Measurements from ENCODE around the gene STK16.
"Not testable (repeated sequence)": the region's sequence is repeated elsewhere in the genome, so short reads cannot be mapped to it uniquely, and the experiment has no call there.

Gene STK16

DNA sequence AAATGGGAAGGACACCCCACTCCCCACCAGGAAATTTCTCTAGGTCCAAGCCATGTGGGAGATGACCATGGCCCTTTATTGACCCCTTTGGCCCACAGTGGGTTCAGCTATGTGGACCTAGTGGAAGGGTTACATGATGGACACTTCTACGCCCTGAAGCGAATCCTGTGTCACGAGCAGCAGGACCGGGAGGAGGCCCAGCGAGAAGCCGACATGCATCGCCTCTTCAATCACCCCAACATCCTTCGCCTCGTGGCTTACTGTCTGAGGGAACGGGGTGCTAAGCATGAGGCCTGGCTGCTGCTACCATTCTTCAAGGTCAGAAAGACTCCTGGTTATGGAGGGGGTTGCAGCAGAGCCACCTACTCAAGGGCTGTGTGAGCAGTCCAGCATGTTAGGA is 1.3 kb downstream of the STK16 start:
- DNase-seq, result no peak

DNA sequence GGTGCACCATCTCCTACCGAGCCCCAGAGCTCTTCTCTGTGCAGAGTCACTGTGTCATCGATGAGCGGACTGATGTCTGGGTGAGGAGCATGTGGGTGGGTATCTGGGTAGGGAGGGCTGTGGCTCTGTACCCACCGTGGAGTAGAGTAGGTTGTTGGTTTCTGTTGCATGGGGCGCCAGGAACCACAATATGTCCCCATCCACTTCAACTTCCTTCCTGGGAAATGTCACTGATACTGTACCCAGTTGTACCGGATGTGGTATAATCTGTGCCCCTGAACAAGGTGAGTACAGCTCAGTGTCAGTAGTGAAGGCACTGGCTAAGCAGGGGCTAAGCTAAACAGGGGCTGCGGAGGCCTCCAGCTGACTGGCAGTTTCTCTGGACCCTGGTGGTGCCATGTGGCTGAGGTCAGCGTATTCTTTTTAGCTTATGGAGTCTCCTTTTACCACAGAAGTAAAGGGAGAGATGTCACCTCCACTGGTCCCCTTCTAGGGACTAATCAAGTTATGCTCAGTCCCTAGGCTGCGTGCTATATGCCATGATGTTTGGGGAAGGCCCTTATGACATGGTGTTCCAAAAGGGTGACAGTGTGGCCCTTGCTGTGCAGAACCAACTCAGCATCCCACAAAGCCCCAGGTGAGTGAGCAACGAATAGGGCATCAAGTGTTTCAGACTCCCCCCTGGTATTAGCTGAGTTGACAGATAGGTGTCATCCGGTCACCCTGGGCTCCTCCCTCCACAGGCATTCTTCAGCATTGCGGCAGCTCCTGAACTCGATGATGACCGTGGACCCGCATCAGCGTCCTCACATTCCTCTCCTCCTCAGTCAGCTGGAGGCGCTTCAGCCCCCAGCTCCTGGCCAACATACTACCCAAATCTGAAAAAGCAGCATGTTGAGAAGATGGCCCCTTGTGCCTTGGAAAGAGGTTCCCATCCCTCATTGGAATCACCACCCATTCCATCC is 2.7 kb downstream of the STK16 start:
- no peak for DNase-seq

DNA sequence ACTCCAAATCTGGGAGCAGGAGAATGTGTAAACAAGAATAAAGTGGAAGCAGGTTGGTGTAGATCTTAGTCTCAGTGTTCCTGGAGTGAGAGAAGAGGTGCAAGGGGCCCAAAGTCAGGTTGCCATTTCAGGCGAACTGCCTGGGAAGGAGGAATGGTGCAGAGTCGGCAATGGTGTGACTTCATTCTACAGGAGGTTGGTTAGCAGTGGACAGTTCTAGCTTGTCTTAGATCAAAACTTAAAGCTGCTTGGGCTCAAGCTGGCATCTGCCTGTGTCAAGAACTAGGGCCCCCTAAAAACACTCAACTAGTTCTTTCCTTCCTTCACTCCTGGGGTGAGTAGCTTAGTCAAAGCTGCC is 3.5 kb downstream of the STK16 start:
- DNase-seq, result no peak

DNA sequence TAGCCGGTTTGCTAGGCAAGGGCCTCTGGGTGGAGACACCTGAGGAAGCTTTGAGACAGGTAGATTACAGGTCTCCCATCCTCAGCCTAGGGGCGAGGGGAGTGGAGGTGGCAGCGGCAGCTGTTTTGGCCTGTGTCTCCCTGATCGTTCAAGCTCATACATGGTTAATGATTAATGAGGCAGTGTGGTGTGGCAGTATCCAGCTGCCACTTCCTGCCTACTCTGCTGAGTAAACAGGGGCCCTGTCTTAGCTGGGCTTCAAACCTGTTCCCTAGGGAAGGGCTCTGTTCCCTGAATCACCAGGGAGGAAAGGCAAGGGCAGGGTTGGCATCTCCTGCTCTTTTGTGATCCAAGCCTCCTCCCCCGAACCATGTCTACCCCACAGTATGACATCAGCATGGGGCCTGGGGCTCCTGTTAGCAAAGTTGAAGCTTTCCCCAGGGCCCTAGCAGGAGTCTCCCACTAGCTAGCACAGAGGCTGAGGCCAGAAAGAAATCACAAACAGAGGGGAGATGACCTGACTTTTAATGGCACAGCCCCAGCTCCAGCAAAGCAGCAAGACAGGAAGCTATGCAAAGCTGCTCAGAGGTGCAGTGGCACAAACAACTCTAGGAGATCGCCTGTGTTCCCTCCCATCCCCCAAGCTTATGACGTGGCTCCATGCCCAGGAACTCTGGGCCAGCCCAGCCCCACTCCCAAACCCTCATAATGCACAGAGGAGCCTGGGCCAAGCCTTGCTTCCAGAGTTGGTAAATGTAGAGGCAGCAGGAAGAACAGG is 4.1 kb downstream of the STK16 start:
- peak; percentile 82 for DNase-seq

DNA sequence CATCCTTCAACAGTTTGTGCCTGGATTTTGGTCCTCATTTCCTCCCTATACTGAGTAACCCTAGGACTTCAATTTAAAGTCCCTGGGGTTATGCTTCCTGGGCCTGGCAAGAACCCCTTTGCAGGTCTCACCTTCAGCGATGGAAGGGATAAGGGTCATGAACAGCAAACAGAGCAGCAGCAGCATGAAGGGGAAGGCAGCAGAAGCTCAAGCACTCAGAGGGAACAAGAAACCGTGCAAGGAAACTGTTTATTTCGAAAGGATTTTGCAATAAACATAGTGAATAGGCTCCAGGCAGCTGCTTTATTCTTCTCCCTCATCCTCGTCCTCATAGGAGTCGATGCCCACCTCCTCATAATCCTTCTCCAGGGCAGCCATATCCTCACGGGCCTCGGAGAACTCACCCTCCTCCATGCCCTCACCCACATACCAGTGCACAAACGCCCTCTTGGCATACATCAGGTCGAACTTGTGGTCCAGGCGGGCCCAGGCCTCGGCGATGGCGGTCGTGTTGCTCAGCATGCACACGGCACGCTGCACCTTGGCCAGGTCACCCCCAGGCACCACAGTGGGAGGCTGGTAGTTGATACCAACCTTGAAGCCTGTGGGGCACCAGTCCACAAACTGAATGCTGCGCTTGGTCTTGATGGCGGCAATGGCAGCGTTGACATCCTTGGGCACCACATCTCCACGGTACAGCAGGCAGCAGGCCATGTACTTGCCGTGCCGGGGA is 4.9 kb downstream of the STK16 start:
- no peak for DNase-seq

DNA sequence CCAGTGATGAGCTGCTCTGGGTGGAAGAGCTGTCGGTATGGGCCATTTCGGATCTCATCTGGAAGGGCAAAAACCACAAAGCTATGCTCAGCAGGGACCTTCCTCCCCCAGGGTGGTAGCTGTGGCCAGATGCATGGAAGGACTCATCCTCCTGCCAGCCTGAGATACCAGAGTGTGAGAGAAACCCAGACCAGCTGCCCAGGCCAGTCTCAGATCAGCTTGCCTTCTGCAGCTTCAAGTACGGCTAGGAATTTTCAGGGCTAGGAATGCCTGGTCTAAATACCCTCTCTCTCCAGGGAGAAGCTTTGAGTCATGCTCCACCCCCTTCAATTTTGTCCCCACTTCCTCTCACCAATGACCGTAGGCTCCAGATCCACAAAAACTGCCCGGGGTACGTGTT is 6.4 kb downstream of the STK16 start:
- DNase-seq, result peak; percentile 69

DNA sequence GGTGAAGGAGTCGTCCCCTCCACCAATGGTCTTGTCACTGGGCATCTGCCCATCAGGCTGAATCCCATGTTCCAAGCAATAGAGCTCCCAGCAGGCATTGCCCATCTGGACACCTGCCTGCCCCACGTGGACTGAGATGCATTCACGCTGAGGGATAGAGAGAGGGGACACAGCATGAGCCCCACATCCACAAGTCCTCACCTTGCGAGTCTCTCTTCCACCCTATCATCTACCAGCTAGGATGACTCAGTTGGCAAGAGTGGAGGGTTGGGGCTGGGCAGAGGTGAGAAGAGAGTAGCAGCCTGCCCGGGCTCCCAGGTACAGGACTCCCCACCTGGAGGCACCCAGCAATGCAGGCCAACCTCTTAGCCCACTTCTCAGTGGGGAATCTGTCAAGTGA is 6.8 kb downstream of the STK16 start:
- DNase-seq, result no peak

DNA sequence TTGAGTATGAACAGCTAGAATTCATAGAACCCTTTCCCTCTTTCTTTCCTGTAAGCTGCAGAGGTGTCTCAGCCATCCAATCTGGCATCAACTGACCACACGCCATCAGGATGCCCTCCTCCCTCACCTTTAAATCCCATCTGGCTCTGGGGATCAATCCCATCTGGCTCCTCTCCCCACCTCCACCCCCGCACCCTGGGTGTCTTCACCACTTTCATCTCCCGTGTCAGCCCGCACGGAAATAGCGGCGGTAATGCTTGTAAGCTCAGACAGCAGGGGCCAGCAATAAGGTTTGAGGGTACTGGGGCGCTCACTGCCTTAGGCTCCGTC is 7.3 kb downstream of the STK16 start:
- no peak for DNase-seq

DNA sequence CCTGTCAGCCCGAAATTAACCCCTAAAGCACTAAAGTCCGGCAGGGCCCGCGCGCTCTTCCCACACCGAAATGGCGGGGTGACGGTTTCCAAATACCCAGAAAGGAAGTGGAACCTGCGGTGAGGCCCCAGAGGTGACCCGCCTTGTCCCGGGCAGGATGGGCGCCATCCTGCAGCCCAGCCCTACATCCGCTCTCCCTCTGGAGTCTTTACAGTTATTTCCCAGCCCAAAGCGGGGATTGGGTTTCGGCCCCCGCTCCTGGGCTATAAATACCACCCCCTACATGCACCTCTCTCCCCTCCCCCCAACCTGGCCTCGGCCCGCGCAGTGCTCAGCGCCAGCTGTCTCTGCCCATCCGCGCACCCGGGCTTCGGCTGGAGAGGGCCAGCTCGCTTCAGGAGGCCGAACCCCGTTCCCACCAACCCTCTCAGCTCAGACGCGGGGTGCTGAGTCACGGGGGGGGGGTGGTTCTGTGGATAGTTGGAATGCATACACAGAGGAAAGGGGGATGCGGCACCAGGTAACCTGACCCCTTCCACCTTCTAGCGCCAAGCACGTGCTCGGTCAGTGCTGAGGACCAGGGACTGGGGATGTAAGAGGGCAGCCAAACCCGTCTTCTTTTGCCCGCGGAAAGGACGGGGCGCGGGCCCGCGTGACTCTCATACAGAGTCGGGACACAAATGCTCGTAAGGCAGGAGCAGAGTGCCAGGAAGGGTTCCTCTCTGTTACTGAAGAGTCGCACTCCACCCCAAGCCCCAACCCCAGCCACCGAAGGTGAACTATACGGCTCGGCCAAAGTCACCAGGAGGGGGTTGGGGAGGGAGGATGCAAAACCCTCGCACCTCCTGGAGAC is 7.8 kb downstream of the STK16 start, which contains the start of gene TUBA4B:
Gene TUBA4B, plus strand, starts transcription at position 344 of the 853 bp plus-strand sequence. Its CDS starts 165 bp downstream, at position 509.
- DNase-seq, result no peak

DNA sequence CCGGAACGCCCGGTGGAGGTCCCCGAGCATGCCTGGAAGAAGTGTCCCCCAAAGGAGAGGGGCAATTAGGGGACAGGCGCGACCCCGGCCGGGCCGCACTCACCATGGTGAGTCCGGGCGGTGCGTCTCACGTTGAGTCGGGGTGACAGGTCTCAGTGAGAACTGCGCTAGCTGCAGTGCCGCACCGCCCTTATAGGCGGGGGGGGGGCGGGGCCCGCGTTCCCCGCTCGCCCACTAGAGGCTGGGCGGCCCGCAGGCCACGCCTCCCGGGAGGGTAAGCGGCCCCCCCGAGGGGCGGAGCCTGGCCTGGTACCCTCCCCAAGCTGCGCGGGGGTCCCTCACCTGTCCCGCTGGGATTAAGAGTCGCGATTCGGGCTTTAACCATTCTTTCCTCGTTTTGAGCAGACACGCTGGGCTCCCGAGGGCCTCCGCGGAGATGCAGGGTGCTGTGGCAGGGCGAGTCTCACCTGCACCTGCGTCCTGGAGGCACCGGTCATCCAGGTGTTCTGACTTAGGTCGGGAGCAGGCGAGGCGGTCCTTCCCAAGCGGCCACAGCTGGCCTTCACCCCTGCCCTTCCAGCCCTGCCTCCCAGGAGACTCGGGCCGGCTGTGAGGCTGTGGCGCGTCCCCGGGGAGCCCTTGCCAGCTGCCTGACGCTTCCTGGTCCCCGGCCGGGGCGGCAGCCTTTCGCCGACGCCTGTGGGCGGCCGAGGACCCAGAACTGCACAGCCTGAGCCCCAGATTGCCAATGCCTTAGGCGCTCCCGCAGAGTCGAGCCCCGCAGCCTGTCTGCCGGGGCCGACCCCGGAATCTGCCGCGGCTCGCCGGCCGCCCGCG is 8.7 kb downstream of the STK16 start, which contains the start of gene TUBA4A:
Gene TUBA4A, minus strand, starts transcription at position 166 of the 837 bp plus-strand sequence. Its CDS starts 60 bp downstream, at position 106.
- DNase-seq, result peak; percentile 55

DNA sequence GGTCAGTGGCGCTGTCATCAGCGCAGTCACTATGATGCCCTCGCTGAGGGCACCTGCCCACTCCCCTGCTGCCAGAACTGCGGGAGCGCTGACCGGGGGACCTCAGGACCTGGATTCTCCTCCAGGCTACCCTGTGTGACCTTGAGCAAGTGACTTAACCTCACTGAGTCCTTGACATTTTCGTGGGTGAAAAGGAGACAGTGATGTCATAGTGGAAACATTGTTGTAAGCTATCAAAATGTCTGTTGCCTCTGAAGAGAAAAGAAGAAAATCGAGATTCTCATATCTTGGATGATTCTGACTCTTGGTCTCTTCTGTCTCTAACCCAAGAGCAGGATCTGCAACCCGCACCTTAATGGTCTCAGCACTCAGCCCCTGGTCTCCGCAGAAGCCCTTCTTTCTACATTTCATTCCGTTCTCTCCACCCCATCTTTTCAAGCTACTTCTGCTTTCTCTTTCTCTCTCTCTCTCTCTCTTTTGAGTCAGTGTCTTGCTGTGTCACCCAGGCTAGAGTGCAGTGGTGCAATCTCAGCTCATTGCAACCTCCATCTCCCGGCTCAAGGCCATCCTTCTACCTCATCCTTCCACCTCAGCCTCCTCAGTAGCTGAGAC is 9.4 kb downstream of the STK16 start:
- DNase-seq, result no peak

DNA sequence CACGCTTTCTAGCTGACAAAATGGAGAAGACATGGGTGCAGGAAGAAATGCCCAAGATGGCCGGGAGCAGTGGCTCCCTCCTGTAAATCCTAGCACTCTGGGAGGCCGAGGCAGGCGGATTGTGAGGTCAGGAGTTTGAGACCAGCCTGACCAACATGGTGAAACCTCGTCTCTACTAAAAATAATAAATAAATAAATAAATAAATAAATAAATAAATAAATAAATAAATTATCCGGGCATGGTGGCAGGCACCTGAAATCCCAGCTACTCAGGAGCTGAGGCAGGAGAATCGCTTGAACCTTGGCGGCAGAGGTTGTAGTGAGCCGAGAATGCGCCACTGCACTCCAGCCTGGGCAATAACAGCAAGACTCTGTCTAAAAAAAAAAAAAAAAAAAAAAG is 13.7 kb downstream of the STK16 start:
- not testable (repeated sequence) for DNase-seq

DNA sequence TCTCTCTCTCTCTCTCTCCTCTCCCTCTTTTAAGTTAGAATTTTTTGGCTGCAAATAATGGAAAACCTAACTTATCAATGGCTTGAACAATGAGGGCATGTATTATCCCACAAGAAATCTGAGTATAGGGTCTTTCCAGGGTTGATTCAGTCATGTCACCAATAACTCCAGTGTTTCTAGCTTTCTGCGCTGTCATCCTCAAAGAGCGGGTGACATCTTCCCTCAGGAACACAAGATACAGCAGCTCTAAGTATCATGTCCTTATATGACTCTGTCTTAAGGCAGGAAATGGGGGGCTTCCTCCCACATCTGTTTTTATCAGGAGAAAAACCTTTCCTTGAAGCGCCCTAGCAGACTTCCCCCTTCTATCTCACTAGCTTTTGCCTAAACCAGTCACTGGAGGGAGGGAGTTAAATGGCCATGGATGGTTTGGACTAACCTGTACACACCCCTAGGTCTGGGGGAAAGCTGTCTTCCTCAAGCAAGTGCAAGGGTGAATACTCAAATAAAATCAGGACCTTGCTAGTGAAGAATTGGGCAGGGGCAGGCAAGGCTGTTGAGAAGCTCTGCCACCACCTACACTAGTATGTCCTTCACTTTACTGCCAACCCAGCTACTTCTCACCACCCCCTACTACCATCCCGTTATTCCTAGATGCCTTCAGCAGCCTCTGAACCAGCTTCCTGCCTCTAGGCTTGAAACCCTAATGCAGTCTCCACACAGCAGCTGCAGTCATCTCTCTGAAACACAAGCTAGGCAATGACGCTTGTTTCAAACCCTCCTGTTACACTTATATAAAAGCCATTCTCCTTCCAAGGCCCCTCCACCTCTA is 16.0 kb downstream of the STK16 start:
- no peak for DNase-seq

DNA sequence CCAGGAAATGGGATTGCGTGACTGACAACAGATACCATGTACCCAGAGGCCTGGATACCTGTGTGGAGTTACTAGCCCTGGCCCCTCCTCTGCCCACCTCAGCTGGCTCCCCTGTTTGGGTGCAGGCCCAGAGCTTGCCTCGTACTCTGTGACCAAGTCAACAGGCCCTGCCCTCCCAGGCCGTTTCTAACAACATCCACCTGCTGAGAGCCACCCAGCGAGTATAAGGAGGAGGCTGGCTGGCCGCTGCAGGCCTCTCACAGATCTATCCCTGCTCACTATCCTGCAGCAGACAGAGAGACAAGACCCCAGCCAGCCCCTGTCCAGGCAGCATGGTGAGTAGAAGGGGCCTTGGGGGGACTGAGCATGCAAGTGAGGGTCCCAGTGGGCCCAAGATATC is 21.0 kb downstream of the STK16 start:
- no peak for DNase-seq

DNA sequence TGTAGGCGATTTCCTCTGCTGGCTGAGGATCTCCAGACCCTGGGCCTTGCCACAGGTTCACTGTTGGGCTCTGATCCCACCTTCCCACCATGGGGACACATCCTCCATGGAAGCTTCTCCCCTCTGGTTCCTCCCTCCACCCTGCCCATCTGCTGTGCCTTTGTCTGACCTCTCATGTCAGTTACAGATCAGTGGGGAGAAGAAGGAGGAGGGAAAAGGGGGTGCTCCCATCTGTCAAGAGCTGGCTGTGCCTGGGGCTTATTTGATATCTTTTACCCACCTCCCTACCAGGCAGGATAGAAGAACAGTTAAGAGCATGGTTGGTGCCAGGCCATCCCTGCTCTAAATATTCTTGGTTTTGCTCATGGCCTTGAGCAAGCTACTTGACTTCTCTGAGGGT is 21.6 kb downstream of the STK16 start:
- DNase-seq, result no peak

DNA sequence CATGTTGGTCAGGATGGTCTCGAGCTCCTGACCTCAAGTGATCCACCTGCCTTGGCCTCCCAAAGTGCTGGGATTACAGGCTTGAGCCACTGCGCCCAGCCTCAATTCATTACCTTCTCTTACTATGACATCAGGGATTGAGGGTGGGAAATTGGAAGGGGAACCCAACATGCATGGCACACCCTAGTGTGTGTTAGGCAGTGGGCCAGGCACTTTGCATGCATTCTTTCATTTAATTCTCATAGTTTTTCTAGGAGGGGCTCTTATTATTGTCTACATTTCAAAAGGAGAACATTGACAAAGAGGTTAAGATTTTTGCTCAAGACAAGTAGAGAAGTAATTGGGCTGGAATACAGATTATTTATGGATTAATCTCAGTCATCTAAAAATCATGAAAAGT is 23.0 kb downstream of the STK16 start:
- no peak for DNase-seq

DNA sequence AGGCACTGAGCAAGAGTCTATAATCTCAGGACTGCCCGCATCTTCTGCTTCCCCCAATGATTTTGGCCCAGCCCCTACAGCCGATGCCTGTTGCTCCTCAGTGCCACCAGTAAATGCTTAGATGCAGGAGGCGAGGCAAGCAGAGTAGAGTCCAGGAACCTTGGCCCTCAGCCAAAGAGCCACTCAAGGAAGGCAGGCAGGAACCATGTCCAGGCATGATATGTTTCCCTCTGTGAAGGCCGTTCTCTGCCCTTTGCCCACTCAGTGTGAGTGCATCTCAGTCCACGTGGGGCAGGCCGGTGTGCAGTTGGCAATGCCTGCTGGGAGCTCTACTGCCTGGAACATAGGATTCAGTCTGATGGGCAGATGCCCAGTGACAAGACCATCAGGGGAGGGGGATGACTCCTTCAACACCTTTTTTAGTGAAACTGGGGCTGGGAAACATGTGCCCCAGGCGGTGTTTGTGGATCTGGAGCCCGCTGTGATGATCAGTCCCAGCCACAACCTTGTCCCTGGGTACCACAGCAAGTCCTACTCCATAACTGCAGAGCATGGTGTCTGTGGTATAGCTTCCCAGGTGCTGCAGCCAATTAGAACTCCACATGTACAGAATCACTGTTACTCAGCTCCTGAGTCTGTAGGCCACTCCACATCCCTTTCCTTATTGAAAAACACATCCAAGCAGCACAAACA is 24.2 kb downstream of the STK16 start:
- no peak for DNase-seq

DNA sequence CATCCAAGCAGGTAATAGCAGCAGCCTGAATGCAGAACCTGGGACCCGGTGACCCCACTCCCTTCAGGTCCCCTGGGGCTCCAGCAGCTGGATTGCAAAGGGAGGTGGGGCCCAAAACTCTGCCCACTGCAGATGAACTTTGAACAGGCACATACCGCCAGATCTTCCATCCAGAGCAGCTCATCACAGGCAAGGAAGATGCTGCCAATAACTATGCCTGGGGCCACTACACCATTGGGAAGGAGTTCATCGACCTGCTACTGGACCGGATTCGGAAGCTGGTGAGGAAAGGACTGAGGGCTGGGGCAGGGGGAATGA is 24.7 kb downstream of the STK16 start:
- DNase-seq, result no peak

DNA sequence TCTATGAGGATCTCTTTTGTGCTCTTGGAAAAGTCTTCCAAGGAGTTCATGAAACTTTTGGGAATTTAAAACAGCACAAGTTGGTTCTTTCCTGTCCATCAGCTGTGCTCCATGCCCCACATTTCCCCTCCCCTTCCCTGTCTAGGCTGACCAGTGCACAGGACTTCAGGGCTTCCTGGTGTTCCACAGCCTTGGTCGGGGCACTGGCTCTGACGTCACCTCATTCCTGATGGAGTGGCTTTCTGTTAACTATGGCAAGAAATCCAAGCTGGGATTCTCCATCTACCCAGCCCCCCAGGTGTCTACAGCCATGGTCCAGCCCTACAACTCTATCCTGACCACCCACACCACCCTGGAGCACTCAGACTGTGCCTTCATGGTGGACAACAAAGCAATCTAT is 25.7 kb downstream of the STK16 start:
- no peak for DNase-seq

Data from fibroblast of skin of scalp (primary cell).